ENCODE results near the gene CAVIN2.

DNA sequence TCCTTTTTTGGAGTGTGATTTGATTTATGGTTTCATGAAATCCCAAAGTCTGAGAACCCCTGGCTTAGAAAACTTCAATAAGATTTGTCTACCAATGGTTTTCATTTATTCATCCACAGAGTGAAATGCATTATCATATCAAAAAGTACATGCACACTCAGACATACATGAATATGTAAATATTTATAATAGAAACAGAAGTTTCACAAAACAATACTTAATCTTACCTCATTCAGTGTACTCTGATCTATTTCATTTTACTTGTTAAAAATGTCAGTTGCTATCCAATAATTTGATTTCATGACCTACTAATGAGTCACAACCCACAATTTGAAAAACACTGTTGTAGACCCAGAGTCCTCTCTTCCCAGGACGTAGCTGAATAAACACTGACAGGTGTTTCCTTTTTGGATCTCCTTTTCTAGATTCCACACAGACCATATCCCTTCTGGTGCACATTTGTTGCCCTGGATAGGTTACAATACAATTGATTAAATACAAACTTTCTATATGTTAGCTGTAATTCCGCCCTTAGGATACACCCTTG, 10.4 kb upstream of the CAVIN2 start:
- TF ChIP-seq POLR2A (IDR thresholded peaks at IDR 0.05; ENCODE audit: low read depth) (no peak), CTCF (IDR thresholded peaks at IDR 0.05) (no peak)

Measured in esophagus muscularis mucosa (tissue), 3 donors.